ENCODE data around the gene ENDOV. TPM values are rescaled to one million over a fixed set of nuclear protein-coding genes. Genes with fewer than 3 reads are reported as not detected.

Gene ENDOV
- total RNA-seq, 2 experiments from 2014 or later: 16.8 to 18.1 TPM

DNA sequence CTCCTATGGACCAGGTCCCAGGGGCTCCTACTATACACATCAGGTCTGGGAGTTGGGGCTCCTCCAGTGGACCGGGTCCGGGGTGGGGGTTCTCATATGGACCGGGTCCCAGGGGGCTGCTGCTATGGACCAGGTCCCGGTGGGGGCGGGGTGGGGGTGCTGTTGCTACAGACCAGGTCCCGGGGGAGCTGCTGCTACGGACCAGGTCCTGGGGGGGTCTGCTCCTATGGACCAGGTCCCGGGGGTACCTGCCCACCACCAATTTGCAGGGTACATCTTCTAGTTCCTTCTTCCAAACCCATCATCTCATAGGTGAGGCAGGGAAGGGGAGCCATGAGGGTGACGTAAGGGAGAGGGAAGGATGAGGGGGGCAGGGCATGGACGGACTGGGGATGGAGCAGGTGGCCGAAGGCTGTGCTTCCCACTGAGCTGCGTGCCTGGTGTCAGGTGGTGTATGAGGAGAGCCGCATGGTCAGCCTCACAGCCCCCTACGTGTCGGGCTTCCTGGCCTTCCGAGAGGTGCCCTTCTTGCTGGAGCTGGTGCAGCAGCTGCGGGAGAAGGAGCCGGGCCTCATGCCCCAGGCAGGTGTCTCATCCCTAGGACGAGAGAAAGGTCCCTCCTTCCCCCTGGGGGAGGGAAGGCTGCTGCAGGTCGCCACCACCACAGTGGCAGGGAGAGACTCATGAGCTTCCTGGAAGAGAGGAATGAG lies 6.6 kb downstream of the ENDOV start:
- Mint-ChIP-seq H3K36me3 (ENCODE audit: low read depth) (no peaks in the 10 kb centered on the region), H3K27me3 (no peaks in the 10 kb centered on the region), H3K4me1 (ENCODE audit: low read depth) (peaks cover 16% of the 10 kb centered on the region), H3K27ac (no peak overlapping the region), H3K4me3 (no peak overlapping the region), H3K9me3 (no peaks in the 10 kb centered on the region)
- intact Hi-C loops (cut with micrococcal nuclease): no loop called here
- ChIA-PET POLR2A (interaction anchor here (0.6 kb wide), 1 partner anchor 1148 kb away, joined by 3 read pairs; no protein-coding TSS in a partner anchor), CTCF (no interaction called here)
- ATAC-seq: no peak
- no peak for TF ChIP-seq CTCF (IDR thresholded peaks at IDR 0.05)
- no peak for DNase-seq

DNA sequence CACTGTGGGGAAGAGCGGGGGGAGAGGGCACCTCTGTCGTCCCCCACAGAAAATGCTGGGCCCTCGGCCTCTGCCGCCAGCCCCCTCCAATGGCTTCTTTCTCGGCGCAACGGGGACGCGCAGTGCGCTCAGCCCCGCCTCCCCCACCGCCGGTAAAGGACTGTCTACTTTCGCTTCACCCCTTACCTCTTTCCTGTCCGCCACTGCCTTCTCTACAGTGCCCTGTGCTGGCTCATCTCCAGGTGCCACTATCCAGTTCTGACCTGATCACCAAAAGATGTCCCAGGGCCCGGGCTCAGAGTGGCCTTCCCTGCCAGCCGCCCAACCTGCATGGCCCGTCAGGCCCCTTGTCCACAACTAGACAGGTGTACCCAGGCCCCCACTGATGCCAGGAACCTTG lies 7.3 kb downstream of the ENDOV start:
- POLR2A ChIA-PET: interaction anchor here (0.6 kb wide), 1 partner anchor 1148 kb away, joined by 3 read pairs; no protein-coding TSS in a partner anchor
- intact Hi-C loops (cut with micrococcal nuclease): no loop called here
- CTCF ChIA-PET: no interaction called here

GRCh38 chr17:80422981-80423380 lies 8.0 kb downstream of the ENDOV start:
- H3K27ac Mint-ChIP-seq: no peak overlapping the region
- H3K4me3 Mint-ChIP-seq: no peak overlapping the region
- no peak for ATAC-seq
- no peaks in the 10 kb centered on the region for H3K36me3 Mint-ChIP-seq (ENCODE audit: low read depth)
- no peaks in the 10 kb centered on the region for H3K9me3 Mint-ChIP-seq
- ChIA-PET POLR2A (no interaction called here), CTCF (no interaction called here)
- no peaks in the 10 kb centered on the region for H3K27me3 Mint-ChIP-seq
- peaks cover 11% of the 10 kb centered on the region for H3K4me1 Mint-ChIP-seq (ENCODE audit: low read depth)
- no peak for DNase-seq
- intact Hi-C loops (cut with micrococcal nuclease): no loop called here
- TF ChIP-seq CTCF (IDR thresholded peaks at IDR 0.05): no peak

More for the DNA sequence above, 7.3 kb downstream of the ENDOV start:
- Mint-ChIP-seq H3K4me3 (no peak overlapping the region), H3K4me1 (ENCODE audit: low read depth) (peaks cover 13% of the 10 kb centered on the region), H3K27me3 (no peaks in the 10 kb centered on the region), H3K9me3 (no peaks in the 10 kb centered on the region), H3K27ac (no peak overlapping the region), H3K36me3 (ENCODE audit: low read depth) (no peaks in the 10 kb centered on the region)
- no peak for TF ChIP-seq CTCF (IDR thresholded peaks at IDR 0.05)
- DNase-seq (no peak), ATAC-seq (no peak)

GRCh38 chr17:80423536-80424225 lies 8.7 kb downstream of the ENDOV start:
- DNase-seq (no peak), ATAC-seq (no peak)
- H3K27me3 Mint-ChIP-seq: no peaks in the 10 kb centered on the region
- no peak for TF ChIP-seq CTCF (IDR thresholded peaks at IDR 0.05)
- no peaks in the 10 kb centered on the region for H3K36me3 Mint-ChIP-seq (ENCODE audit: low read depth)
- intact Hi-C loops (cut with micrococcal nuclease): no loop called here
- no peaks in the 10 kb centered on the region for H3K9me3 Mint-ChIP-seq
- H3K27ac Mint-ChIP-seq: no peak overlapping the region
- H3K4me1 Mint-ChIP-seq (ENCODE audit: low read depth): peaks cover 11% of the 10 kb centered on the region
- ChIA-PET POLR2A (interaction anchor here (0.6 kb wide), 1 partner anchor 503 kb away, joined by 3 read pairs; no protein-coding TSS in a partner anchor), CTCF (interaction anchor here (1.0 kb wide), 2 partner anchors 8 to 152 kb away, joined by 4 read pairs; no protein-coding TSS in a partner anchor)
- no peak overlapping the region for H3K4me3 Mint-ChIP-seq

DNA sequence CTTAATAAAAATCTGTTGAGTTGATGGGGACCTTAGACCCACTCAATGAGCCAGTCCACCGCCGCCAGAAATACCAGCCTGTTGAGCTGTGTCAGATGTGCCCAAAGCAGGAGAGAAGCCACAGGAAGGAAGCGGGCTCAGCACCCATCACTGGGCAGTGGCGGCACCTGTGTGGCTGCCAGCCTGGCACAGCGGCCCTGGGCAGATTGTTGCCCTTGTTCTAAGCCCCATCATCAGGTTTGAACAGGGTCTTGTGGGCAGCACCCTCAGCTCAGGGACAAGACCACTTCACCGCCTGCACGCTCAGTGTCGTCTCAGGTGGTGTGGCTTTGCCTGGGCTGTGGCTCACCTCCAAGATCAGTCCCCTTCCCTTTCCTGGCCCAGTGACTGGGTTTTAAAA lies 9.3 kb downstream of the ENDOV start:
- intact Hi-C loops (cut with micrococcal nuclease): no loop called here
- H3K4me1 Mint-ChIP-seq (ENCODE audit: low read depth): peaks cover 11% of the 10 kb centered on the region

More for the DNA sequence above, 9.3 kb downstream of the ENDOV start:
- Mint-ChIP-seq H3K9me3 (no peaks in the 10 kb centered on the region), H3K4me3 (no peak overlapping the region), H3K27ac (no peak overlapping the region), H3K27me3 (no peaks in the 10 kb centered on the region), H3K36me3 (ENCODE audit: low read depth) (no peaks in the 10 kb centered on the region)
- CTCF ChIA-PET: interaction anchor here (1.0 kb wide), 2 partner anchors 9 to 151 kb away, joined by 4 read pairs; no protein-coding TSS in a partner anchor
- no peak for TF ChIP-seq CTCF (IDR thresholded peaks at IDR 0.05)
- no peak for DNase-seq
- POLR2A ChIA-PET: interaction anchor here (0.6 kb wide), 2 partner anchors 9 to 503 kb away, joined by 3 read pairs; partner anchors contain the start of gene ENDOV
- no peak for ATAC-seq

Measured in activated CD8-positive, alpha-beta T cell treated with anti-CD3 and anti-CD28 coated beads for 36 hours (primary cell).